Keratinocyte (primary cell): ENCODE results near the gene UBE2F.

Experiments
- CTCF ChIP-seq, 3 experiments: IDR thresholded peaks in 1 of 3; conservative IDR thresholded peaks in 1 of 3; optimal IDR thresholded peaks in 1 of 3; 2 replicates in 2 of 3; 3 replicates in 1 of 3; pipeline versions ENCODE3 to v1.5.1; 2011; ENCODE audit warnings: low read length in 3 of 3, mild to moderate bottlenecking in 3 of 3, moderate library complexity in 2 of 3, control low read depth in 1 of 3, inconsistent platforms in 1 of 3; ENCODE audit not compliant: insufficient read depth in 2 of 3; ENCODE audit errors: extremely low read depth in 1 of 3
- EZH2 ChIP-seq: IDR thresholded peaks from one replicate; pipeline ENCODE4 v1.6.1; 2012; ENCODE audit warnings: inconsistent platforms, mild to moderate bottlenecking, low read length, moderate library complexity

GRCh38 chr2:237964578-237965404 is 2.0 kb upstream of the UBE2F start:
- TF ChIP-seq CTCF (optimal IDR thresholded peaks at IDR 0.05 in 1 of 3, IDR thresholded peaks at IDR 0.05 in 1 of 3, conservative IDR thresholded peaks at IDR 0.05 in 1 of 3; ENCODE audit: extremely low read depth in 1 of 3, insufficient read depth in 2 of 3, low read length in 3 of 3): no peak
- no peak for TF ChIP-seq EZH2
